Prostate gland (tissue), 1 donor: ENCODE measurements around the gene CCDC175.

Experiments used
- POLR2A ChIP-seq: fragments of 450-650 bp; IDR thresholded peaks from one replicate; pipeline ENCODE4 v1.6.1; 2016; ENCODE audit warnings: antibody characterized with exemption, mild to moderate bottlenecking
- POLR2AphosphoS5 ChIP-seq: sonication (generic); formaldehyde crosslinking; IDR thresholded peaks from one replicate; pipeline ENCODE4 v1.6.1; 2017; ENCODE audit warnings: antibody characterized with exemption

DNA sequence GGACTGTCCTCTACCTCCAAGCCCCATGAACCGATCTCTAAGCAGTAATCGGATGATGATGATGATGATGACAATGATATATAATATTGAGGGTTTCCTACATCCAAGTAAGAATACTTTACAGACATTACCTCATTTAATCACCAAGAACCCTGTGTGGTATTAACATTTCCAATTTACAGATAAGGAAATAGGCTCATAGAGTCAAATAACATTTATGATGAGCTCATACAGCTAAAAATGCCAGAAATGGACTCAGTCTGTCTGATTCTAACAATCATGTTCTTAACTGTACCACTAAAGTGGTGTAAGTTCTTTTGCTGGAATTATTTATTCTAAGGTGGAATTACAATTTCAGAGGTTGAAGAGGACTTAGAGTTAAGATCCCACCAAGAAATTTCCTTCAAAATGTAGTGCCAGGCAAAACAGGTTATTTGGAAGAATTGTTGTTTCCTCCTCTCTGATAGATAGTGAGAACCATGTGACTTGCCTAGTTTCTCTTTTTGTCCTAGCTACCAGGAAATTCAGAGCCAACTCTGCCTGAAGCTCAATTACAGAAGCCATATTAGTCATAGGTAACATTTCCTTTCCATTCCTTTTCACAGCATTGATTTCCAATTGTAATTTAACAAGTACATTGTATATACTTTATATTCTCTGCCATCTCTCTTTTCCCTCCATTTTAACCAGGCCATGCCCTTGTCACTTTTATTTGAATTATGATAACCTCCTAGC, 23.8 kb upstream of the CCDC175 start:
- no peak for TF ChIP-seq POLR2AphosphoS5
- no peak for TF ChIP-seq POLR2A
